CD4-positive, alpha-beta T cell treated with Interleukin-6 at 100 ng/mL for 8 hours (primary cell): ENCODE results near the gene SFXN5.
A peak's percentile ranks its signal among the peaks of the same experiment; 100 is the strongest.
"Not testable (repeated sequence)": the region's sequence is repeated elsewhere in the genome, so short reads cannot be mapped to it uniquely, and the experiment has no call there.

Experiments used
- DNase-seq: peaks from one replicate; pipeline ENCODE4 v3.0.0-alpha.2; 2020; ENCODE audit warnings: mixed read lengths, low spot score

The SFXN5 gene, protein sequence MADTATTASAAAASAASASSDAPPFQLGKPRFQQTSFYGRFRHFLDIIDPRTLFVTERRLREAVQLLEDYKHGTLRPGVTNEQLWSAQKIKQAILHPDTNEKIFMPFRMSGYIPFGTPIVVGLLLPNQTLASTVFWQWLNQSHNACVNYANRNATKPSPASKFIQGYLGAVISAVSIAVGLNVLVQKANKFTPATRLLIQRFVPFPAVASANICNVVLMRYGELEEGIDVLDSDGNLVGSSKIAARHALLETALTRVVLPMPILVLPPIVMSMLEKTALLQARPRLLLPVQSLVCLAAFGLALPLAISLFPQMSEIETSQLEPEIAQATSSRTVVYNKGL

DNA sequence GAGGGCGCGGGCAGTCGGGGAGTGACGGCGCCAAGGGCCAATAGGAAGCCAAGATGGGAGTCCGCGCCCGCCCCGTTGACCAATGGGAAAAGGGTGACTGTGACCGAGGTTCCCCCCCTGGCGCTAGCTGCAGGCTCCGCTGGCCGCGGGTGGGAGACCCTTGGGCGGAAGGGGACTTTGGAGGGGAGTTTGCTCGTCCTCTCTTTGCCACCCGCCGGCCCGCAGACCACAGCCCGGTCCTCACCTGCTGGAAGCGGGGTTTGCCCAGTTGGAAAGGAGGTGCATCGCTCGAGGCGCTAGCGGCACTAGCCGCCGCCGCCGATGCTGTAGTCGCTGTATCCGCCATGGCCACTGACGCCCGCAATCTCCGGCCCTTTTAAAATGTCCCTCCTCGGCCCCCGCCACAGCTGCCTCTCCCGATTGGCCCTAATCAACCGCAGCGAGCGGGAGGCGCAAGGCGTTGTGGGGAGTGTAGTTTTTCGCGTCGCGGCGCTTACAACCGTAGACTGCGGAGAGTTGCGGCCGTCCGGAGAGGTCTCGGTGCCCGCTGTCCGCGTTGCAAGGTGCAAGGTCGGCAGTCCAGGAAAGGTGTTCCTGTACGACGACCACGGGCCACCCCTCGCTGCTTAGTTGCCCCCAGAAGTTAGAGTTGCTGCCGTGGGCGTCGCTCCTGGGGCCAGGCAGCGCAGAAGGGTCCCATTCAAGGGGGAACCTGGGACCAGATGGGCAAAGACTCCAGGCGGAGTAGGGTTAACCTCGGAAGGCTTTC is at the start of gene SFXN5:
SFXN5 (minus strand) TSS at position 353 of the 769 bp plus-strand sequence; CDS start at position 346, 7 bp downstream.
- peak; percentile 90 for DNase-seq

DNA sequence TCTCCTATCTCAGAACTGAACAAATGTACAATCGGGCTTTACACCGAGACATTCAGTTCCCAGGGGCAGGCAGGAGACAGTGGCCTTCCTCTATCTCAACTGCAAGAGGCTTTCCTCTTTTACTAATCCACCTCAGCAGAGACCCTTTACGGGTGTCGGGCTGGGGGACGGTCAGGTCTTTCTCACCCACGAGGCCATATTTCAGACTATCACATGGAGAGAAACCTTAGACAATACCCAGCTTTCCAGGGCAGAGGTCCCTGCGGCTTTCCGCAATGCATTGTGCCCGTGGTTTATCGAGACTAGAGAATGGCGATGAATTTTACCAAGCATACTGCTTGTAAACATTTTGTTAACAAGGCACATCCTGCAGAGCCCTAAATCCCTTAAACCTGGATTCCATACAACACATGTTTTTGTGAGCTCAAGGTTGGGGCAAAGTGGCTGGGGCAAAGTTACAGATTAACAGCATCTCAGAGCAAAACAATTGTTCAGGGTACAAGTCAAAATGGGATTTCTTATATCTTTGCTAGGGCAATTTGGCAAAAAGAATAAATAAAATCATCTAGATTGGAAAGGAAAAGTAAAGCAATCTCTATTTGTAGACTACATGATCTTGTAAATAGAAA is 48.2 kb upstream of the SFXN5 start:
- DNase-seq = not testable (repeated sequence)

DNA sequence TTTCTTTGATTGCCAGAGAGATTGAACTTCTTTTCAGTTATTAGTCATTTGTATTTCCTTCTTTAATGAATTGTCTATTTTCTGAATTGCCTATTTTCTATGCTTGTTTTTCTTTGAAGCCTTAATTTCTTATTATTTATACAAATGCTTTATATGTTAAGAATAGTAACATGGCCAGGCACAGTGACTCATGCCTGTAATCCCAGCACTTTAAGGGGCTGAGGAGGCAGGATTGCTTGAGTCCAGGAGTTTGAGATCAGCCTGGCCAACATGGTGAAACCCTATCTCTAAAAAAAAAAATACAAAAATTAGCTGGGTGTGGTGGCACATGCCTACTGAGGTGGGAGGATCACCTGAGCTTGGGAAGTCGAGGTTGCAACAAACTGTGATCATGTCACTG is 45.9 kb upstream of the SFXN5 start:
- no peak for DNase-seq

DNA sequence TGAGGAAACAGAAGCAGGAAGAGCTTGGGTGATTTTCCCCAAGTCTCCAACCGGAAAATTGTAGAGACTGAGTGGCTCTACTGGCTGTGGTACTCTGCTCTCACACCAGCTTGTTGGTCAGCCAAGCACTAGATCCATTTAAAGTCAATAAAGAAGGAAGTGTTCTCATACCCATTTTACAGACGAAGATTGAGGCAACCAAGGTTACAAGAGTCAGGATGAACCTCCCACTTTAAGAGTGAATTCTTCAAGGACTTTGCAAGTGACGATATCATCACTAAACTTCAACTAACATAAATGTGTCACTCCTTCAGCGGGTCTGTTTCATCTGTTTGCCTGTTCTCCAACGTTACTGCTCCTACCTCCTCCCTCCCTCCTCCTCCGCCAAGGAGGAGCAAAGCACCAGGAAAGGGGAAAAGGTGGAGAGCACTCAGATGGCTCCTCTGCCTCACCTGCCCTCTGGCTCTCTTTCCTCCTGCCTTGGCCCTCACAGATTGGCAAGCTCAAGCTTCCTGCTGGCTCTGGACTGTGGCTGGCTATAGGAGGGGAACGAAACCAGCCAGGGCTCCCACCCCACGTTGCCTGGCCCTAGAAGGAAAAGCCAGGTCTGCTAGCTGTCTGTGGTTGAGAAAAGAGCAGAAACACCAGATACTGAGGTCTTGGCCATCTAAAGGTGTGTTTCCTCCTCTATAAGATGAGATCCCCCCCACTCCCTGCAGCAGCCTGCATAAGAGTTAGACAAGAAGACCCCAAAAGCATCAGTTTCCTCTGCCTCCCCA is 44.9 kb upstream of the SFXN5 start:
- no peak for DNase-seq

DNA sequence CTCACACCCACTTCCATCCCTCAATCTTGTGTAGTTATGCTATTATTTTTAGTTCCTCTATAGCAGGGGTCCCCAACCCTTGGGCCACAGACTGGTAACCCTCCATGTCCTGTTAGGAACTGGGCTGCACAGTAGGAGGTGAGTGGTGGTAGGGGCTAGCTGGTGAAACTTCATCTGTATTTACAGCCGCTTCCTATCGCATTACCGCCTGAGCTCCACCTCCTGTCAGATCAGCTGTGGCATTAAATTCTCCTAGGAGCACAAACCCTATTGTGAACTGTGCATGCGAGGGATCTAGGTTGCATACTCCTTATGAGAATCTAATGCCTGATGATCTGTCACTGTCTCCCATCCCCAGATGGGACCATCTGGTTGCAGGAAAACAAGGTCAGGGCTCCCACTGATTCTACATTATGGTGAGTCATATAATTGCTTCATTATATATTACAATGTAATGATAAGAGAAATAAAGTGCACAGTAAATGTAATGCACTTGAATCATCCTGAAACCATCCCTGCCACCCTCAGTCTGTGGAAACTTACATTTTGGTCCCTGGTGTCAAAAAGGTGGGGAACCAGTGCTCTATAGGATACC is 42.9 kb upstream of the SFXN5 start:
- no peak for DNase-seq

DNA sequence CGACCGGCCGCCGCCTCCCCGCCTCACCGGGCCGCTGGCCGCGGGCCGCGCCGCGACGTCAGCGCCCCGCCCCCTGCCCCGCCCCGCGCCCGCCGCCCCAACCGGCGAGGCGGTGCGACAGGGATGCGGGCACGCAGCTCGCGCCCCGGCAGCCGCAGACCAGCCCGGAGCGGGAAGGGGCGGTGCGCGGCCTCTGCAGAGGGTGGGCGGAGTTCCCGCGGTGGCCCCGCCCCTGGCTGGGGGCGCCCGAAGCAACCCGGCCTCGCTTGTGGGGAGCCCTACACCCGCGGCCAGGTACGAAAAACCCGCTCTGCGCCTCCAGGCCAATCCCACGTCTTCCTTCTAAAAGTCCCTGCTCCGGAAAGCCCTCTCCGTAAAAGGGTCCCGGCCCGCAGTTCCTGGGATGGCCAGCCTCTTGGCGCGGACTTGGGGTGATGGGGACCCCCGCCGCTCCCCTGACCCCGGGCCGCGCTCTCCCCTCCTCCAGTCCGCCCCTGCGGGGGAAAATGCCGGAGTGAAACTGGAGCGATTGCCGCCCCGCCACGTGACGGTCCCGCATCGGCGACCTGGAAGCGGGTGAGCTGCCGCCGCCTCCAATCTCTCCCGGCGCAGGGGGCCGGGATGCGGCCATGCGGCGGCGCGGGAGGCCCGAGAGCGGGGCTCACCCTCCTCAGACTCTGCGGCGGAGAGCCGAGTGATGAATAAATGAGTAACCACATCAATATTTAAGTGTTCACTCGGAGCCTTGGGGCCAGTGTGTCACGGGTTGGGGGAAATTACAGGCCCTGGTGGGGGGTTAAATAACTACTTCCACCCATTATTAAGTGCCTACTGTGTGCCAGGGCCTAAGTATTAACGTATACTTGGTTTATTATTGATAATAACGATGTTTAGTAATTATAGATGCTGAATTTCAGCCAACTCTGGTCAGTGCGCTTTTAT is 41.7 kb upstream of the SFXN5 start, which contains the start of gene RAB11FIP5:
RAB11FIP5 (minus strand) TSS at position 36 of the 942 bp plus-strand sequence. CDS start 171 bp downstream, outside the sequence.
- DNase-seq = peak; percentile 83

DNA sequence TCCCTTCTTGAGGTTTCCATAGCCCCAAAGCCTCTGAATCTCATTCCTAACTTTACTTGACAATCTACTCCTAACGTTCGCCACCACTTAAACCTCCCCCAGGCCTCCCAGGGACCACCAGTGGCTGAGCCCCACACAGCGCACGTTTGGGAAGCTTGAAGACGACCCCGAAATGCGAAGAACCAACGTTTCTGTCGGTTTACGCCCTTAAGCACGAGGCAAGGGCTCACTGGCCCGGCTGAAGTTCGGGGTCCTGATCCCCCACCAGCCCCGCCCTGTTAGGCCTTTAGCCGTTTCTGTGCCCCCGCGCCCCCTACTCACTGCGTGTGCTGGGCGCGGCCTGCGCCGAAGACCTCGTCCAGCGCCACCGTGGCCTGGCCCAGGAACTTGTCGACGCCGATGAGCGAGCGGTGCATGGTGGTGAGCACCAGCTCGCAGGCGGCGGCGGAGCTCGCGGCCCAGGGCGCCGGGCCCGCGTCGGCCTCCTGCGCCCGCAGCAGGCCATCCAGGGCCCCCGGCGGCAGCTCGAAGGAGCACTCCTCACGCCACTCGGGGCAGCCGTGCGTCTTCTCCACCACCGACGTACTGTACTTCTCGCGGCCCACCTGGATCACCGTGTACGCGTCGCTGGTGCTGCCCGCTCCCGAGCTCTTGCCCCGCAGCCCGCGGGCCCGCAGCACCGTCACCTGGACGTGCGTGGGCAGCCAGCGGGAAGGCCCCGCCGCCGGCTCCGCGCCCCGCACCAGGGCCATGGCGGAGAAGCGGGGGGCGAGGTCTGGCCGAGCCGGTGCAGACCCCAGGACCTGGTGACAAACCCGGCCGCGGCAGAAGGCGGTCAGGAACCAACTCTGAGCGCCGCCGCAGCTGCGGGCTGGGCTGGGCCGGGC is 40.8 kb upstream of the SFXN5 start:
- DNase-seq = peak; percentile 6

DNA sequence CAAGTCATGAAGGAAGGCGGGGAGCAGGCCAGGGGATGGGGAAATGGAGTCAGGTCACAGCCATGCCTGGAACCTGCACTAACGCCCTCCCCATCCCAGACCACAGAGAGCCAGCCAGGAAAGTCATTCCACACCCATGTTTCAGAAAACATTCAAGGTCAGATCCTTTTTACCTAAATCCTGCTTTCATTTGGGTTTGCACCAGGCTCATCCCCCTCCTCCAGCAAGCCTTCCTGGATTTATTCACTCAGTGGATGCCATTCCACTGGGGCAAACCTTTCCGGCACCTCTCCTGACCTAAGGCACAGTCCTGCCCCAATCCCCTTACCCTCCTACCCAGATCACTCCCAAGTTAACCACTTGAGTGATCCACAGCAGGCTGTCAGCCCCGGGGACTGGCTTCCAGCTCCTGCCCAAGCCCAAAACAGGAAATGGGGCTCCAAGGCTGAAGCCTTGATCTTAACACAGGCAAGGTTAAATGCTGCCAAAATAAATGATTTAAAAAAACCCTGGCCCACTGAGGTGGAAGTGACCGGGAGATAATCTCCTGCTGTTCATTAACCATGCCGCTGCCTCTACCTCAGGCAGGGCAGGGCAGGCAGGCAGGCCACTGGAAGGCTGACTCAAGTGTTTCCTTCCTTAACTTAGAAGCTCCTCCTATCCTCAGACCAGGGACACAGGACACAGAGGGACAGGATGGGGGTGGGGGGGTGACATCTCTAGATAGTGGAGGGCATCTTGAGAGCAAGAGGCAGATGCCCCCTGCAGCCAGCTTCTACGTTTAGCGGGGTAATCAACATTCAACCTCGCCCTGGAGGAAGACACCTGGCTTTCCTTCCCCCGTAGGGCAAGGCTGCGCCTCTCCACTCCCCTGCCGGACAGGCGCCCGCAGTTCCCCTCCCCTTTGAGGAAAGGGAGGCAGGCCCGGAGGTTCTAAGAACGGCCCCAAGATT is 39.8 kb upstream of the SFXN5 start:
- no peak for DNase-seq

DNA sequence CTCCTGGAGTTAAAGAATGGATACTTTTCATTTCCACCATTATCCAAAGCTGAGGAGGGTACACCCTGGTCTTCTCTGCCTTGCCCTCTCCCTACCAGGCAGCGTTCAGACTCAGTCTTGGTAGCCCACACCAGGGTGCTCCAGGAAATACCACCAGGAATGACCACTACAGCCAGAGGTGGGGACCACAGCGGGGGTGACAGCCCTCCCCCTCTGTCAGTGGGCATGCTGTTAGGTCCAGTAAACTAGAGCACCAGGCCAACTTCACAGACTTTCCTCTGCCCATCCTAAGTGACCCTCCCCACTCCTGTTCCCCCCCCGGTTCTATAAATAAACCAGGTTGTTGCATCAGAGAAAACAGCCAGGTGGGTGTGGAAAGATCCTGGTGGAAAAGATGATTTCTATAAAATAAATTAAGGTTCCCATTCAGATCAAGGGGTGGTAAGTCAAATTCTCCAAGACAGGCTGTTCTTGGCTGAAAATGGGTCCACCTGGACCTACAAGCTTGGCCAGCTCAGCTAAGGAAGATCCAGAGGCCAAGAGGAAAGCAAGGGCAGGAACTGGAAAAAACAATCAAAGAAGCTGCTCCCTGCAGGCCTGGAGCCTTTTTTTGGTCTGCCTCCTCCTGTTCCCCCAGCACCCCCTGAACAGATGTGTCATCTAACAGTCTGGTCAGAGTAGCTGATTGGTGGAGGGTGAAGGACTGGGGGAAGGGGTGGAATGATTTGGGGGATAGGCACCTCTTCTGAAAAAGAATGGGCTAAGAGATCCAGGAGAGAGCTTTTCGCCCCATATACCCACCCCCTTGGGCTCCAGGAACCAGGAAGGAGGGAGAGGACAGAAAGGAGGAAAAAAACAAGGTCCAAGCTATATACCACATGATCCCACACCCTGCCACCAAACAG is 38.9 kb upstream of the SFXN5 start:
- DNase-seq = no peak

DNA sequence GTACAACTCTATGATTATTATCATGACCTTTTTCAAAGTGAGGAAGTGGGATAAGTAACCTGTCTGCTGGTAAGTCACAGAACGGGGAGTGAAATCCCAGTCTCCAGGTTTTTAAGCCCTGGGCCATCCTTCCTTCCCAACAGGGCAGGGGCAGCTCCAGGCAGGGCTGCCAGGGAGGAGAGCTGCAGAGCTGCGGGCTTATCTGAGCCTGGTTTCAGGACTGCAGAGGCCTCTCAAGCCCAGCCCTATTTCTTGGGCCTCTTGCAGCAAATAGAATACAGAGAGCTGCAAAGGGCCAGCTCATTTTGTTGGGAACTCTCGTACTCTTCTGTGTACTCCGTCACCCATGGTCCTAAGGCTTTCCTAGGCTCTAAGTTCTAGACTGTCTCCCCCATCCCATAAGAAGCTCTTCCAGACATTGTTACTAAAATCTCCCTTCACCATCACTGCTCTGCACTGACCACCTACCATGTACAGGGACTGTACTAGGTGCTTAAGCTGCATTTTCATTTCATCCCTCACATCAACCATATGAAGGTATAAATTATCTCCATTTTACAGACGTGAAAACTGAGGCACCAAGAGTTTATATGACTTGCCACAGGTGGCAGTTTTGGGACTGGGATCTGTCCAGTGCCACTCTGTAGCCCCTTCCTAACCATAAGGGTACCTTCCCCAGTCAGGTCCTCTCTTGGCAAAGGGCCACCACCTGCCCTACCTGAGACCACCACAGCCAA is 38.1 kb upstream of the SFXN5 start:
- DNase-seq = no peak

DNA sequence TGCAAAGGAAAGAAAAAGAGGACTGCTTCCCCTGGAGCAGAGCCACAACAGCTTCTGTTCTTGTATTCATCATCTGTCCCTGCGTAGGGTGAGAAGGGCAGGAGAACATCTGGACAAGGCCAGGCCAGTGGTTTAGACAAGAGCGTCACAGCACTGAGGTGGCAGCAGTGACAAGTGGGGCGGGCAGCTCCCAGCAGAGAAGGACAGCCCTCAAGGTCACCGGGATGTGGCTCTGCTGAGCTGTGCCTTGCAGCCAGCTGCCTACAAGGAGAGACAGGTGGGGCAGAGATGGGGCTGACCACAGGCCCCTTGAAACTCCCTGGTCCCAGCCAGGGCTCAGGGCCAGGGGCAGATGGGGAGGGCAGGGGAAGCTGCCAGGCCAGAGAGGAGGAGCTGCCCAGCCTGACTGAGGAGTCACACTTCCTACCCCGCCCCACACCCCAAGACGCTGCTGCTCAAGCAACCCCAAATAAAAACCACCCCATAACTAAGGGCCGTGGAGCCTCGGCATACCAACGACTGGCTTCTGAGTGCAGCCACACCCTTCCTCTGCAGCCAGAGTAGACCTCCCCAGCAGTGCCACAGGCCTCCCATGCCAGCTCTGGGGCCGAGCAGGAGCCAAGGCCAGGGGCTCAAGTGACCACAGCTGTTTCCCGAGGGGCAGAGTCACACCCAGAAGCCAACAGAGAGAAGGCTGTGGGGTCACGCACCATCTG is 35.9 kb upstream of the SFXN5 start:
- peak; percentile 18 for DNase-seq

DNA sequence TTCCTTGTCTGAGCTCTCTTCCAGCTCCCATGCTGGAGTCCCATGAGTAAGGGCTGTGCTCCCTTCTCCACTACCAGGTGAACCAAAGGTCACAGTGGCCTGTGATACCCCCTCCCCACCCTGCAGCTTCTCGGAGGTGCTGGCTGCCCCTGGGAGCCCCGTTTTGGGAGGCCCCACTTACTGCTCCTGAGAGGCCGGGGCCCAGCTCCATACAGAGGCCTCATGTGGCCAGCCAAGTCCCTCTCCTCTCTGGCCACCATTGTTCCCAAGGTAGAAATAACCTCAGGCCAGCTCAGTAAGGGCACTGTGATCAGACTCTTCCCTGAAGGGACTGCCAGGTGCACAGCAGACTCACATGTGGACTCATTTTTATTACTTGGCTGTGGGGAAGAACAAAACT is 35.3 kb upstream of the SFXN5 start:
- DNase-seq = no peak

DNA sequence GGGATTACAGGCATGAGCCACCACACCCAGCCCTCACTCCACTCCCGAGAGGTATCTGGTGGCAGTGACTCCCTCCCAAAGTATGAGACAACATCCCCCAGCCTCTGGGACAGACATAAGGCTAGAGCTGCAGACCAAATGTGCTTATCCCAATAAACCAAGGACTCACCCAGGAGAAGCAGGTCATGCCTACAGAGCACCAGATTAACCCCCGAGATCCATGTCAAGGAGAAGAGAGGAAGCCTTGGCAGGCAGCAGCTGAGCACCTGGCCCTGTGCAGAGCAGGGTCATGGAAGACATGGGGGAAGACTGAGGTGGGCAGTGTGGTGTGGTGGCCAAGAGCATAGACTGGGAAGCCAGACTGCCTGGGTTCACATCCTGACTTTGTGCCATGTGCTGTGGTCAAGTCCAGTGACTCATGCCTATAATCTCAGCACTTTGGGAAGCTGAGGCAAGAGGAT is 34.0 kb upstream of the SFXN5 start:
- no peak for DNase-seq

DNA sequence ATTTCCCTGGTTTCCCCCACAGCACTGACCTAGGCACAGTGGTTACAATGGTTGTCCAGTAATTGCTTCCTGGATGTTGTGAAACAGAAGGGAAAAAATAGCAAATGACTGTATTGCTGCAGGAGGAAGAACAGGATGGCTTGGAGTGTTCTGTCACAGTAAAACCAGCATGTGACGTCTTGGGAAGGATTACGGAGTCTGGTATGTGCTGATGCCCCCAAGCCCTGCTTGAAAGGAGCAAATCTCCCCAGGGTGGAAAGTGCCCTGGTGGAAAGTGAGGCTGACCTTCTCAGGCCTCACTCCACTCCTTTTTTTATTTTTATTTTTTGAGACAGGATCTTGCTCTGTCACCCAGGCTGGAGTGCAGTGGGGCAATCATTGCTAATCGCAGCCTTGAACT is 33.4 kb upstream of the SFXN5 start:
- DNase-seq = no peak

DNA sequence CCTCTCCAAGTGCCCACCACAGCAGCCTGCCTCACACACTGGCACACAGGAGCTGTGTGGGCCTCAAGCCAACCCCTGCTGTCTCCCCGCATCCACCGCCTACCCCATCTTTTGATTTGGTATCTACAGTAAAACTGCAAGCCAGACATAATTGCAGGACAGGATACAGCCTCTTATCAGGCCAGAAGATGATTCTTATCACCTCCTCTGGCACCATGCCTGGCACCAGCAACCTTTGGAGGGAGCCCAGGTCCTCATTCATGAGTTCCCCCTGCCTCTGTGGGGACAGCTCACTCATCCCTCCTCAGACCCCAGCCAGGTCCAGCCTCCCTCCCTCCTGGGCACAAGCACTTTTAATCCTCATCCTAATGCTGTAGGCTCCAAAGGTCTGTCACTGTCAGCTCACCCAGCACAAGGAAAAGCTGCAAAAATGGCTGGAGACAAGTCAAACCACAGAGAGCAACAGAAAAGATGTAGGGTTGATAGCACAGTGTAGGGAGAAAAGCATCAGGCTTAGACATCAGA is 31.6 kb upstream of the SFXN5 start:
- DNase-seq = no peak
